ENCODE measurements around the gene OR2T6. TPM values are rescaled to one million over a fixed set of nuclear protein-coding genes. Genes with fewer than 3 reads are reported as not detected.

The OR2T6 gene
- total RNA-seq, 1 experiment from 2014 or later, result not detected

GRCh38 chr1:248404024-248404423 lies 28.5 kb downstream of the OR2T6 start:
- no peak overlapping the region for H3K4me3 Mint-ChIP-seq (ENCODE audit: low read depth, unreplicated experiment)
- no peak for TF ChIP-seq CTCF (IDR thresholded peaks at IDR 0.05; ENCODE audit: unreplicated experiment)
- BruUV-seq (replicated peaks), result no TSS peak
- no peaks in the 10 kb centered on the region for H3K36me3 Mint-ChIP-seq (ENCODE audit: insufficient read depth, unreplicated experiment)
- CTCF ChIA-PET, result no interaction called here
- no peak for DNase-seq
- intact Hi-C loops (cut with micrococcal nuclease; ENCODE audit: unreplicated experiment), result no loop called here
- H3K27me3 Mint-ChIP-seq (ENCODE audit: unreplicated experiment), result no peaks in the 10 kb centered on the region
- H3K4me1 Mint-ChIP-seq (ENCODE audit: low read depth, unreplicated experiment), result no peaks in the 10 kb centered on the region
- H3K27ac Mint-ChIP-seq (ENCODE audit: unreplicated experiment), result no peak overlapping the region
- H3K9me3 Mint-ChIP-seq (ENCODE audit: low read depth, unreplicated experiment), result peaks cover 14% of the 10 kb centered on the region

GRCh38 chr1:248406721-248407692 lies 31.5 kb downstream of the OR2T6 start:
- Mint-ChIP-seq H3K27ac (ENCODE audit: unreplicated experiment) (no peak overlapping the region), H3K9me3 (ENCODE audit: low read depth, unreplicated experiment) (peaks cover 24% of the 10 kb centered on the region), H3K4me3 (ENCODE audit: low read depth, unreplicated experiment) (no peak overlapping the region), H3K27me3 (ENCODE audit: unreplicated experiment) (no peaks in the 10 kb centered on the region), H3K36me3 (ENCODE audit: insufficient read depth, unreplicated experiment) (no peaks in the 10 kb centered on the region), H3K4me1 (ENCODE audit: low read depth, unreplicated experiment) (no peaks in the 10 kb centered on the region)
- no peak for TF ChIP-seq CTCF (IDR thresholded peaks at IDR 0.05; ENCODE audit: unreplicated experiment)
- no TSS peak for BruUV-seq (replicated peaks)
- CTCF ChIA-PET, result no interaction called here
- intact Hi-C loops (cut with micrococcal nuclease; ENCODE audit: unreplicated experiment), result no loop called here
- DNase-seq, result no peak

- CTCF ChIA-PET, result no interaction called here
- no peak for TF ChIP-seq CTCF (IDR thresholded peaks at IDR 0.05; ENCODE audit: unreplicated experiment)
- Mint-ChIP-seq H3K36me3 (ENCODE audit: insufficient read depth, unreplicated experiment) (no peaks in the 10 kb centered on the region), H3K27me3 (ENCODE audit: unreplicated experiment) (no peaks in the 10 kb centered on the region), H3K4me1 (ENCODE audit: low read depth, unreplicated experiment) (no peaks in the 10 kb centered on the region), H3K27ac (ENCODE audit: unreplicated experiment) (no peak overlapping the region), H3K4me3 (ENCODE audit: low read depth, unreplicated experiment) (no peak overlapping the region), H3K9me3 (ENCODE audit: low read depth, unreplicated experiment) (peaks cover 19% of the 10 kb centered on the region)
- DNase-seq, result no peak
- no TSS peak for BruUV-seq (replicated peaks)
- intact Hi-C loops (cut with micrococcal nuclease; ENCODE audit: unreplicated experiment), result no loop called here
These were observed 40.7 kb downstream of the OR2T6 start for GRCh38 chr1:248416226-248416625.

GRCh38 chr1:248417854-248418253 lies 42.3 kb downstream of the OR2T6 start:
- intact Hi-C loops (cut with micrococcal nuclease; ENCODE audit: unreplicated experiment), result no loop called here
- H3K27ac Mint-ChIP-seq (ENCODE audit: unreplicated experiment), result no peak overlapping the region
- CTCF ChIA-PET, result no interaction called here
- H3K27me3 Mint-ChIP-seq (ENCODE audit: unreplicated experiment), result no peaks in the 10 kb centered on the region
- BruUV-seq (replicated peaks), result no TSS peak
- no peak for DNase-seq
- no peaks in the 10 kb centered on the region for H3K36me3 Mint-ChIP-seq (ENCODE audit: insufficient read depth, unreplicated experiment)
- H3K4me1 Mint-ChIP-seq (ENCODE audit: low read depth, unreplicated experiment), result no peaks in the 10 kb centered on the region
- no peak overlapping the region for H3K4me3 Mint-ChIP-seq (ENCODE audit: low read depth, unreplicated experiment)
- H3K9me3 Mint-ChIP-seq (ENCODE audit: low read depth, unreplicated experiment), result peaks cover 19% of the 10 kb centered on the region
- no peak for TF ChIP-seq CTCF (IDR thresholded peaks at IDR 0.05; ENCODE audit: unreplicated experiment)
